ENCODE data around the gene CLEC4F.

DNA sequence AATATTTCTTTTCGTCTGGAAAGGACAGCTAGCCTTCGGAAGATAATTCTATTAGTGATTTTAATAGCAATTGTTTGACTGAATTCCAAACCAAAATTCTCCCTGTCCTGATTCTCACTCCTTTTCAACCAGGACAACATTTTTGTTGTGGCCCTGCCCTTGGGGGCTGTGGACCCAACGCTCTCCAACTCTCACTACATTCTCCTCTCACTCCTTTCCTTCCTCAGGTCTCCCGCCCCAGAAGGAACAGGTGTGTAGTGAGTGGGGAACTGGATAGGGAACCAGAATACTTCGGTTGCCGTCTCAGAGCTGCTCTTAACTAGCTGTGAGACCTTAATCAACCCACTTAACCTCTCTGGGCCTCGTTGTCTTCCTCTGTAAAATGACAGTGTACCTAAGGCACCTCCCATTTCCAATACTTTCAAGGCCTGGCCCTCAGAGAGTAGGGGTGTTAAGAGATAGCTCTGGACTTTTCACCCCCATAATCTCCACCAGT, 51.8 kb downstream of the CLEC4F start:
- TF ChIP-seq POLR2AphosphoS5 (IDR thresholded peaks at IDR 0.05; ENCODE audit: borderline replicate concordance, low read depth, low read length): no peak
- no peak for TF ChIP-seq EZH2 (IDR thresholded peaks at IDR 0.05)

Measured in SK-N-MC (cell line).